GM23338 (cell line): Measurements from ENCODE around the gene ARL15. TPM values are rescaled to one million over a fixed set of nuclear protein-coding genes. Genes with fewer than 3 reads are reported as not detected.

ENCODE experiments used
- ATAC-seq: fragments of 200-7000 bp; cut with Tn5 transposase; 3 replicates; pipeline ENCODE4 v1.9.1; 2020
- DNase-seq: peaks from one replicate; pipeline ENCODE4 v3.0.0-alpha.2; 2015; ENCODE audit warnings: low spot score
- H2AFZ ChIP-seq: fragments of 200-600 bp; sonication (generic); 2 replicates; pipeline ENCODE4 v1.8.0; 2016; ENCODE audit warnings: antibody characterized with exemption, mild to moderate bottlenecking, moderate library complexity
- H3F3A ChIP-seq: fragments of 200-600 bp; sonication (generic); replicated peaks from 2 replicates; pipeline ENCODE4 v1.8.0; 2017; ENCODE audit warnings: antibody characterized with exemption, mixed run types, low read depth
- H3K27ac ChIP-seq: fragments of 200-600 bp; sonication (generic); 2 replicates; pipeline ENCODE4 v1.6.1; 2016; ENCODE audit warnings: low read depth
- H3K27me3 ChIP-seq: fragments of 200-600 bp; sonication (generic); 2 replicates; pipeline ENCODE4 v1.8.0; 2016; ENCODE audit warnings: mild to moderate bottlenecking, mixed run types, moderate library complexity; ENCODE audit not compliant: insufficient read depth
- H3K36me3 ChIP-seq: fragments of 200-600 bp; sonication (generic); 2 replicates; pipeline ENCODE4 v1.8.0; 2016; ENCODE audit warnings: mild to moderate bottlenecking; ENCODE audit not compliant: insufficient read depth
- H3K4me1 ChIP-seq: fragments of 200-600 bp; sonication (generic); 2 replicates; pipeline ENCODE4 v1.8.0; 2016; ENCODE audit warnings: mild to moderate bottlenecking, moderate library complexity; ENCODE audit not compliant: insufficient read depth
- H3K4me2 ChIP-seq: fragments of 200-600 bp; sonication (generic); 2 replicates; pipeline ENCODE4 v1.7.1; 2017; ENCODE audit warnings: mixed run types
- H3K4me3 ChIP-seq: fragments of 200-600 bp; sonication (generic); 2 replicates; pipeline ENCODE4 v1.6.1; 2016; ENCODE audit warnings: mixed run types
- H3K79me2 ChIP-seq: fragments of 200-600 bp; sonication (generic); replicated peaks from 2 replicates; pipeline ENCODE4 v1.8.0; 2017; ENCODE audit warnings: mild to moderate bottlenecking; ENCODE audit not compliant: insufficient read depth
- H3K9me2 ChIP-seq: fragments of 200-600 bp; sonication (generic); 2 replicates; pipeline ENCODE4 v1.8.0; 2017; ENCODE audit not compliant: insufficient read depth
- H4K20me1 ChIP-seq: fragments of 200-600 bp; sonication (generic); replicated peaks from 2 replicates; pipeline ENCODE4 v1.8.0; 2017; ENCODE audit warnings: mild to moderate bottlenecking; ENCODE audit not compliant: insufficient read depth
- H3K27ac Mint-ChIP-seq: 2 replicates; pipeline ENCODE4 v1.8.0; 2020; ENCODE audit warnings: inconsistent platforms, mild to moderate bottlenecking, moderate library complexity, mixed read lengths
- H3K27me3 Mint-ChIP-seq: 3 replicates; pipeline ENCODE4 v1.8.0; 2022; ENCODE audit warnings: low read depth, mild to moderate bottlenecking, moderate library complexity, mixed read lengths, inconsistent platforms; ENCODE audit not compliant: insufficient read depth, poor library complexity
- H3K36me3 Mint-ChIP-seq: 3 replicates; pipeline ENCODE4 v1.8.0; 2021; ENCODE audit warnings: low read depth, mild to moderate bottlenecking, inconsistent platforms, moderate library complexity, mixed read lengths
- H3K4me1 Mint-ChIP-seq: 3 replicates; pipeline ENCODE4 v1.8.0; 2020; ENCODE audit warnings: mild to moderate bottlenecking, inconsistent platforms, mixed read lengths
- H3K4me3 Mint-ChIP-seq: 3 replicates; pipeline ENCODE4 v1.8.0; 2021; ENCODE audit warnings: moderate library complexity, mild to moderate bottlenecking, inconsistent platforms, mixed read lengths
- H3K9me3 Mint-ChIP-seq: 3 replicates; pipeline ENCODE4 v1.8.0; 2020; ENCODE audit warnings: moderate library complexity, mild to moderate bottlenecking, inconsistent platforms, mixed read lengths
- CREB1 ChIP-seq: fragments of 250-450 bp; sonication (Bioruptor Pico); IDR thresholded peaks from 2 replicates; pipeline ENCODE4 v1.5.0; 2020; ENCODE audit warnings: low read depth, mild to moderate bottlenecking, moderate library complexity
- EZH2 ChIP-seq: fragments of 200-600 bp; sonication (generic); IDR thresholded peaks from one replicate; pipeline ENCODE4 v1.8.0; 2017; ENCODE audit warnings: antibody characterized with exemption, mild to moderate bottlenecking, low read depth; ENCODE audit not compliant: unreplicated experiment
- EZH2phosphoT487 ChIP-seq: fragments of 200-600 bp; sonication (generic); IDR thresholded peaks from one replicate; pipeline ENCODE4 v1.8.1; 2018; ENCODE audit warnings: antibody characterized with exemption; ENCODE audit not compliant: unreplicated experiment
- JUNB ChIP-seq: IDR thresholded peaks from one replicate; pipeline ENCODE4 v1.6.1; 2016; ENCODE audit warnings: antibody characterized with exemption; ENCODE audit not compliant: unreplicated experiment
- ZNF114 ChIP-seq: fragments of 250-450 bp; sonication (Bioruptor Pico); IDR thresholded peaks from 2 replicates; pipeline ENCODE4 v1.5.0; 2020; ENCODE audit warnings: mild to moderate bottlenecking, moderate library complexity
- ZNF331 ChIP-seq: fragments of 250-450 bp; sonication (Bioruptor Pico); IDR thresholded peaks from 2 replicates; pipeline ENCODE4 v1.5.0; 2020; ENCODE audit warnings: low read depth, mild to moderate bottlenecking, moderate library complexity
- polyA plus RNA-seq: library from polyadenylated mRNA; unstranded; fragments of >200 nt; fragmentation: Nextera tagmentation; extraction: Ambion mirVana; gene quantifications from 2 replicates; pipeline ENCODE4 v1.2.1, GENCODE V29; 2016
- total RNA-seq: library from RNA; depleted of rRNA; stranded (reverse); fragments of >200 nt; shearing (Covaris generic); gene quantifications from 2 replicates; pipeline ENCODE4 v1.2.3, GENCODE V29; 2014
- TF ChIP-seq, protein P1 (sequence below): IDR thresholded peaks from one replicate; pipeline ENCODE4 v1.6.1; 2018; ENCODE audit warnings: antibody characterized with exemption; ENCODE audit not compliant: unreplicated experiment
- TF ChIP-seq, protein P2 (sequence below): fragments of 250-450 bp; sonication (Bioruptor Pico); IDR thresholded peaks from 2 replicates; pipeline ENCODE4 v1.5.0; 2020; ENCODE audit warnings: mild to moderate bottlenecking, moderate library complexity
- TF ChIP-seq, protein P3 (sequence below): IDR thresholded peaks from 2 replicates; pipeline ENCODE4 v1.6.1; 2016; ENCODE audit warnings: antibody characterized with exemption
- TF ChIP-seq, protein P4 (sequence below), 2 experiments: fragments of 200-600 bp in 1 of 2; sonication (generic) in 1 of 2; conservative IDR thresholded peaks; 2 replicates each; pipeline versions ENCODE4 v1.5.1 to v1.6.1; 2016 to 2017; ENCODE audit warnings: antibody characterized with exemption in 2 of 2, low read depth in 2 of 2, mild to moderate bottlenecking in 2 of 2, moderate library complexity in 1 of 2

Gene ARL15
- total and polyA plus RNA-seq, 2 experiments from 2014 or later, result 13.0 to 54.0 TPM

DNA sequence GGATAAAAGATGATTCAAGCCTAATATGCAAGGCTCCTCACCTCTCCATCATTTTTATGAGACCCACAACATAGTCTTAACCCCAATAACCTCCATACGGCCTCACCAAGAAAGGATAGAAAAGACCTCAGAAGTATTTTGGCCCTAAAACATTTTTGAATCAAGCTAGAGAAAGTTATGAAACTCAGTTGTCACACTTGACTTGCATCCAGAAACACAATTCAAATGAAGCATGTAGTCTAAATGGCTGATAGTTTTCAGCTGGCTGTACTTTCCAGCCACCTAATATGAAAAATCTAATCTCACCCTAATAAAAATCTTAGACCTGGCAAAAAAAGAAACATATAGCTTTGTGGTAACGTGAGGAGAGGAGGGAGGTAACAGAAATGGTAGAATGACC lies 116.1 kb downstream of the ARL15 start:
- peaks cover 3% of the 10 kb centered on the region; the same call in 1 of the 3 replicates for H3K9me3 Mint-ChIP-seq
- Histone ChIP-seq H4K20me1 (no peaks in the 10 kb centered on the region), H3K9me2 (no peaks in the 10 kb centered on the region), H3F3A (no peaks in the 10 kb centered on the region), H3K4me2 (no peak overlapping the region), H3K79me2 (peaks cover 24% of the 10 kb centered on the region), H3K4me1 (no peaks in the 10 kb centered on the region), H3K27ac (no peak overlapping the region), H3K4me3 (no peak overlapping the region), H3K36me3 (no peaks in the 10 kb centered on the region), H3K27me3 (no peaks in the 10 kb centered on the region), H2AFZ (no peak overlapping the region)
- H3K27me3 Mint-ChIP-seq, result peaks cover 2% of the 10 kb centered on the region
- H3K4me1 Mint-ChIP-seq, result peaks cover 2% of the 10 kb centered on the region; the same call in 1 of the 3 replicates
- ATAC-seq, result no peak
- H3K27ac Mint-ChIP-seq, result peak overlapping the region; percentile 37; the same call in 1 of the 2 replicates
- H3K4me3 Mint-ChIP-seq, result no peak overlapping the region
- H3K36me3 Mint-ChIP-seq, result no peaks in the 10 kb centered on the region; the same call in 1 of the 3 replicates
- DNase-seq, result no peak
- TF ChIP-seq ZNF331 (no peak), JUNB (no peak), EZH2phosphoT487 (no peak), CREB1 (CRISPR knock-in tag) (no peak), EZH2 (no peak), ZNF114 (CRISPR knock-in tag) (no peak)
- TF ChIP-seq, protein P1, sequence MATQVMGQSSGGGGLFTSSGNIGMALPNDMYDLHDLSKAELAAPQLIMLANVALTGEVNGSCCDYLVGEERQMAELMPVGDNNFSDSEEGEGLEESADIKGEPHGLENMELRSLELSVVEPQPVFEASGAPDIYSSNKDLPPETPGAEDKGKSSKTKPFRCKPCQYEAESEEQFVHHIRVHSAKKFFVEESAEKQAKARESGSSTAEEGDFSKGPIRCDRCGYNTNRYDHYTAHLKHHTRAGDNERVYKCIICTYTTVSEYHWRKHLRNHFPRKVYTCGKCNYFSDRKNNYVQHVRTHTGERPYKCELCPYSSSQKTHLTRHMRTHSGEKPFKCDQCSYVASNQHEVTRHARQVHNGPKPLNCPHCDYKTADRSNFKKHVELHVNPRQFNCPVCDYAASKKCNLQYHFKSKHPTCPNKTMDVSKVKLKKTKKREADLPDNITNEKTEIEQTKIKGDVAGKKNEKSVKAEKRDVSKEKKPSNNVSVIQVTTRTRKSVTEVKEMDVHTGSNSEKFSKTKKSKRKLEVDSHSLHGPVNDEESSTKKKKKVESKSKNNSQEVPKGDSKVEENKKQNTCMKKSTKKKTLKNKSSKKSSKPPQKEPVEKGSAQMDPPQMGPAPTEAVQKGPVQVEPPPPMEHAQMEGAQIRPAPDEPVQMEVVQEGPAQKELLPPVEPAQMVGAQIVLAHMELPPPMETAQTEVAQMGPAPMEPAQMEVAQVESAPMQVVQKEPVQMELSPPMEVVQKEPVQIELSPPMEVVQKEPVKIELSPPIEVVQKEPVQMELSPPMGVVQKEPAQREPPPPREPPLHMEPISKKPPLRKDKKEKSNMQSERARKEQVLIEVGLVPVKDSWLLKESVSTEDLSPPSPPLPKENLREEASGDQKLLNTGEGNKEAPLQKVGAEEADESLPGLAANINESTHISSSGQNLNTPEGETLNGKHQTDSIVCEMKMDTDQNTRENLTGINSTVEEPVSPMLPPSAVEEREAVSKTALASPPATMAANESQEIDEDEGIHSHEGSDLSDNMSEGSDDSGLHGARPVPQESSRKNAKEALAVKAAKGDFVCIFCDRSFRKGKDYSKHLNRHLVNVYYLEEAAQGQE, result no peak
- TF ChIP-seq, protein P2, sequence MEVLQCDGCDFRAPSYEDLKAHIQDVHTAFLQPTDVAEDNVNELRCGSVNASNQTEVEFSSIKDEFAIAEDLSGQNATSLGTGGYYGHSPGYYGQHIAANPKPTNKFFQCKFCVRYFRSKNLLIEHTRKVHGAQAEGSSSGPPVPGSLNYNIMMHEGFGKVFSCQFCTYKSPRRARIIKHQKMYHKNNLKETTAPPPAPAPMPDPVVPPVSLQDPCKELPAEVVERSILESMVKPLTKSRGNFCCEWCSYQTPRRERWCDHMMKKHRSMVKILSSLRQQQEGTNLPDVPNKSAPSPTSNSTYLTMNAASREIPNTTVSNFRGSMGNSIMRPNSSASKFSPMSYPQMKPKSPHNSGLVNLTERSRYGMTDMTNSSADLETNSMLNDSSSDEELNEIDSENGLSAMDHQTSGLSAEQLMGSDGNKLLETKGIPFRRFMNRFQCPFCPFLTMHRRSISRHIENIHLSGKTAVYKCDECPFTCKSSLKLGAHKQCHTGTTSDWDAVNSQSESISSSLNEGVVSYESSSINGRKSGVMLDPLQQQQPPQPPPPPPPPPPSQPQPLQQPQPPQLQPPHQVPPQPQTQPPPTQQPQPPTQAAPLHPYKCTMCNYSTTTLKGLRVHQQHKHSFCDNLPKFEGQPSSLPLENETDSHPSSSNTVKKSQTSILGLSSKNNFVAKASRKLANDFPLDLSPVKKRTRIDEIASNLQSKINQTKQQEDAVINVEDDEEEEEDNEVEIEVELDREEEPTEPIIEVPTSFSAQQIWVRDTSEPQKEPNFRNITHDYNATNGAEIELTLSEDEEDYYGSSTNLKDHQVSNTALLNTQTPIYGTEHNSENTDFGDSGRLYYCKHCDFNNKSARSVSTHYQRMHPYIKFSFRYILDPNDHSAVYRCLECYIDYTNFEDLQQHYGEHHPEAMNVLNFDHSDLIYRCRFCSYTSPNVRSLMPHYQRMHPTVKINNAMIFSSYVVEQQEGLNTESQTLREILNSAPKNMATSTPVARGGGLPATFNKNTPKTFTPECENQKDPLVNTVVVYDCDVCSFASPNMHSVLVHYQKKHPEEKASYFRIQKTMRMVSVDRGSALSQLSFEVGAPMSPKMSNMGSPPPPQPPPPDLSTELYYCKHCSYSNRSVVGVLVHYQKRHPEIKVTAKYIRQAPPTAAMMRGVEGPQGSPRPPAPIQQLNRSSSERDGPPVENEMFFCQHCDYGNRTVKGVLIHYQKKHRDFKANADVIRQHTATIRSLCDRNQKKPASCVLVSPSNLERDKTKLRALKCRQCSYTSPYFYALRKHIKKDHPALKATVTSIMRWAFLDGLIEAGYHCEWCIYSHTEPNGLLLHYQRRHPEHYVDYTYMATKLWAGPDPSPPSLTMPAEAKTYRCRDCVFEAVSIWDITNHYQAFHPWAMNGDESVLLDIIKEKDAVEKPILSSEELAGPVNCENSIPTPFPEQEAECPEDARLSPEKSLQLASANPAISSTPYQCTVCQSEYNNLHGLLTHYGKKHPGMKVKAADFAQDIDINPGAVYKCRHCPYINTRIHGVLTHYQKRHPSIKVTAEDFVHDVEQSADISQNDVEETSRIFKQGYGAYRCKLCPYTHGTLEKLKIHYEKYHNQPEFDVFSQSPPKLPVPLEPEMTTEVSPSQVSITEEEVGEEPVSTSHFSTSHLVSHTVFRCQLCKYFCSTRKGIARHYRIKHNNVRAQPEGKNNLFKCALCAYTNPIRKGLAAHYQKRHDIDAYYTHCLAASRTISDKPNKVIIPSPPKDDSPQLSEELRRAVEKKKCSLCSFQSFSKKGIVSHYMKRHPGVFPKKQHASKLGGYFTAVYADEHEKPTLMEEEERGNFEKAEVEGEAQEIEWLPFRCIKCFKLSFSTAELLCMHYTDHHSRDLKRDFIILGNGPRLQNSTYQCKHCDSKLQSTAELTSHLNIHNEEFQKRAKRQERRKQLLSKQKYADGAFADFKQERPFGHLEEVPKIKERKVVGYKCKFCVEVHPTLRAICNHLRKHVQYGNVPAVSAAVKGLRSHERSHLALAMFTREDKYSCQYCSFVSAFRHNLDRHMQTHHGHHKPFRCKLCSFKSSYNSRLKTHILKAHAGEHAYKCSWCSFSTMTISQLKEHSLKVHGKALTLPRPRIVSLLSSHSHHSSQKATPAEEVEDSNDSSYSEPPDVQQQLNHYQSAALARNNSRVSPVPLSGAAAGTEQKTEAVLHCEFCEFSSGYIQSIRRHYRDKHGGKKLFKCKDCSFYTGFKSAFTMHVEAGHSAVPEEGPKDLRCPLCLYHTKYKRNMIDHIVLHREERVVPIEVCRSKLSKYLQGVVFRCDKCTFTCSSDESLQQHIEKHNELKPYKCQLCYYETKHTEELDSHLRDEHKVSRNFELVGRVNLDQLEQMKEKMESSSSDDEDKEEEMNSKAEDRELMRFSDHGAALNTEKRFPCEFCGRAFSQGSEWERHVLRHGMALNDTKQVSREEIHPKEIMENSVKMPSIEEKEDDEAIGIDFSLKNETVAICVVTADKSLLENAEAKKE, result no peak
- TF ChIP-seq, protein P3, sequence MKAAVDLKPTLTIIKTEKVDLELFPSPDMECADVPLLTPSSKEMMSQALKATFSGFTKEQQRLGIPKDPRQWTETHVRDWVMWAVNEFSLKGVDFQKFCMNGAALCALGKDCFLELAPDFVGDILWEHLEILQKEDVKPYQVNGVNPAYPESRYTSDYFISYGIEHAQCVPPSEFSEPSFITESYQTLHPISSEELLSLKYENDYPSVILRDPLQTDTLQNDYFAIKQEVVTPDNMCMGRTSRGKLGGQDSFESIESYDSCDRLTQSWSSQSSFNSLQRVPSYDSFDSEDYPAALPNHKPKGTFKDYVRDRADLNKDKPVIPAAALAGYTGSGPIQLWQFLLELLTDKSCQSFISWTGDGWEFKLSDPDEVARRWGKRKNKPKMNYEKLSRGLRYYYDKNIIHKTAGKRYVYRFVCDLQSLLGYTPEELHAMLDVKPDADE, result no peak
- TF ChIP-seq, protein P4, sequence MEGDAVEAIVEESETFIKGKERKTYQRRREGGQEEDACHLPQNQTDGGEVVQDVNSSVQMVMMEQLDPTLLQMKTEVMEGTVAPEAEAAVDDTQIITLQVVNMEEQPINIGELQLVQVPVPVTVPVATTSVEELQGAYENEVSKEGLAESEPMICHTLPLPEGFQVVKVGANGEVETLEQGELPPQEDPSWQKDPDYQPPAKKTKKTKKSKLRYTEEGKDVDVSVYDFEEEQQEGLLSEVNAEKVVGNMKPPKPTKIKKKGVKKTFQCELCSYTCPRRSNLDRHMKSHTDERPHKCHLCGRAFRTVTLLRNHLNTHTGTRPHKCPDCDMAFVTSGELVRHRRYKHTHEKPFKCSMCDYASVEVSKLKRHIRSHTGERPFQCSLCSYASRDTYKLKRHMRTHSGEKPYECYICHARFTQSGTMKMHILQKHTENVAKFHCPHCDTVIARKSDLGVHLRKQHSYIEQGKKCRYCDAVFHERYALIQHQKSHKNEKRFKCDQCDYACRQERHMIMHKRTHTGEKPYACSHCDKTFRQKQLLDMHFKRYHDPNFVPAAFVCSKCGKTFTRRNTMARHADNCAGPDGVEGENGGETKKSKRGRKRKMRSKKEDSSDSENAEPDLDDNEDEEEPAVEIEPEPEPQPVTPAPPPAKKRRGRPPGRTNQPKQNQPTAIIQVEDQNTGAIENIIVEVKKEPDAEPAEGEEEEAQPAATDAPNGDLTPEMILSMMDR (conservative IDR thresholded peaks at IDR 0.05; ENCODE audit: low read depth in 2 of 2), result no peak
